Activated B cell treated with CpG ODN at 0.5 μM for 24 hours (primary cell): ENCODE results near the gene ATP5PD. TPM values are rescaled to one million over a fixed set of nuclear protein-coding genes. Genes with fewer than 3 reads are reported as not detected.

Experiments
- ATAC-seq: fragments of 200-7000 bp; cut with Tn5 transposase; one replicate; pipeline ENCODE4 v1.10.0; 2021; ENCODE audit warnings: low read depth, mild to moderate bottlenecking, moderate library complexity
- CTCF ChIA-PET: fragments of 350-600 bp; sonication (Branson Sonifier 250); formaldehyde crosslinking; loops from one replicate; lab custom pipeline; 2021; ENCODE audit warnings: antibody characterized with exemption; lab: Charles Lee
- POLR2A ChIA-PET: fragments of 350-600 bp; sonication (Branson Sonifier 250); formaldehyde crosslinking; loops from one replicate; lab custom pipeline; 2021; ENCODE audit warnings: antibody characterized with exemption; lab: Charles Lee
- DNase-seq: peaks from one replicate; pipeline ENCODE4 v3.0.0; 2022
- H3K27ac Mint-ChIP-seq: one replicate; pipeline ENCODE4 v1.8.0; 2020; ENCODE audit warnings: mixed read lengths
- H3K27me3 Mint-ChIP-seq: one replicate; pipeline ENCODE4 v1.8.0; 2021; ENCODE audit warnings: mixed read lengths
- H3K36me3 Mint-ChIP-seq: one replicate; pipeline ENCODE4 v1.8.0; 2021; ENCODE audit warnings: low read depth, mixed read lengths
- H3K4me1 Mint-ChIP-seq: one replicate; pipeline ENCODE4 v1.8.0; 2021; ENCODE audit warnings: mixed read lengths
- H3K4me3 Mint-ChIP-seq: one replicate; pipeline ENCODE4 v1.8.0; 2020; ENCODE audit warnings: mild to moderate bottlenecking, mixed read lengths
- H3K9me3 Mint-ChIP-seq: one replicate; pipeline ENCODE4 v1.8.0; 2020; ENCODE audit warnings: mixed read lengths
- intact Hi-C: fragments of 100-400 bp; cut with micrococcal nuclease; formaldehyde crosslinking; loops from one replicate; pipeline ENCODE4 v1.15.1; 2024
- total RNA-seq: library from RNA; stranded (reverse); gene quantifications from 2 replicates; pipeline ENCODE4 v1.2.3, GENCODE V29; 2022
- TF ChIP-seq, protein P1 (sequence below): fragments of 200-600 bp; IDR thresholded peaks from one replicate; pipeline ENCODE4 v1.8.0; 2022; ENCODE audit warnings: antibody characterized with exemption, mild to moderate bottlenecking

Gene ATP5PD
- total RNA-seq, 1 donor from 2014 or later = 158 TPM

DNA sequence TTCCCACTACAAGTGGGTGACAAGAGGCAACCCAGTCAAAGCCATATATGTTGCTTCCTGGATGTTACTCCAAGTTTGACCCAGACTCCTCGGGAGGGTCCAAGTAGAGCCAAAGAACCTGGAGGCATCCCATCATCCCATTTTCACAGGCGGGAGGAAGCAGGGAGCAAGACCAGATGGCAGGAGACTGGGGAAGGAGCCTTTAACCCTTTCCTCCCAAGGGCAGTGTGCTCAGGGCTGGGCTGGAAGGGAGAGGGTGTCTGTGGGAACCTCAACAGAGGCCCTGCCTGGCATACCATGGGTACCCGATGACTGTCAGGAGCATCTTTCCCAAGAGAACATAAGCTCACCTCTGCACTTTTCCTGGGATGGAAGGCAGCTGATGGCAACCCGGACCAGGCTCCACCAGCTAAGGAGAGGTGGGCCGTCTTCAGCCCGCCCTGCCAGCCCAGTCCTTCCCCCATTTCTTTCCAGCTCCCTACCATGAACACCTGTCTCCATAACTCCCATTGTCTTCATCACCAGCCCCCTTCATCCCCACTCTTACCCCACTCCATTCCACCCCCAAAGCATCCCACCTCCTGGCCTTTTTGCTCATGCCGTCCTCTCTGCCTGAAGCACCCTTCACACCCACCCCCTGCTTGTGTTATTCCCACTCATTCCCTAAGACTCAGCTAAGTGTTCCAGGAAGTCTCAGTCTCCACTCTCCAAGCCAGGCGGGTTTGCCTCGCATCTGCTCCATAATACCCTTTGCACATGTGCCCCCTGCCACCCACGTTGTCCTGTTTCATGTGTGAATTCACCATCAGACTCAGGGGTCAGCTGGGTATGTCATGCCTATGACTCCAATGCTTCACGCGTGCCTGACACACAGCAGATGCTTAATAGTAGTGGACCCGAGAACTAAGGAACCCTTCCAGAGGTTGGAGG lies 35.1 kb upstream of the ATP5PD start:
- DNase-seq = no peak
- H3K27me3 Mint-ChIP-seq = peaks cover 4% of the 10 kb centered on the region
- TF ChIP-seq, protein P1, sequence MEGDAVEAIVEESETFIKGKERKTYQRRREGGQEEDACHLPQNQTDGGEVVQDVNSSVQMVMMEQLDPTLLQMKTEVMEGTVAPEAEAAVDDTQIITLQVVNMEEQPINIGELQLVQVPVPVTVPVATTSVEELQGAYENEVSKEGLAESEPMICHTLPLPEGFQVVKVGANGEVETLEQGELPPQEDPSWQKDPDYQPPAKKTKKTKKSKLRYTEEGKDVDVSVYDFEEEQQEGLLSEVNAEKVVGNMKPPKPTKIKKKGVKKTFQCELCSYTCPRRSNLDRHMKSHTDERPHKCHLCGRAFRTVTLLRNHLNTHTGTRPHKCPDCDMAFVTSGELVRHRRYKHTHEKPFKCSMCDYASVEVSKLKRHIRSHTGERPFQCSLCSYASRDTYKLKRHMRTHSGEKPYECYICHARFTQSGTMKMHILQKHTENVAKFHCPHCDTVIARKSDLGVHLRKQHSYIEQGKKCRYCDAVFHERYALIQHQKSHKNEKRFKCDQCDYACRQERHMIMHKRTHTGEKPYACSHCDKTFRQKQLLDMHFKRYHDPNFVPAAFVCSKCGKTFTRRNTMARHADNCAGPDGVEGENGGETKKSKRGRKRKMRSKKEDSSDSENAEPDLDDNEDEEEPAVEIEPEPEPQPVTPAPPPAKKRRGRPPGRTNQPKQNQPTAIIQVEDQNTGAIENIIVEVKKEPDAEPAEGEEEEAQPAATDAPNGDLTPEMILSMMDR = no peak
- H3K36me3 Mint-ChIP-seq = no peaks in the 10 kb centered on the region
- ChIA-PET POLR2A (interaction anchor here (0.5 kb wide), 1 partner anchor 30 kb away, joined by 3 read pairs; no protein-coding TSS in a partner anchor), CTCF (no interaction called here)
- no peak overlapping the region for H3K27ac Mint-ChIP-seq
- ATAC-seq = no peak
- intact Hi-C loops = no loop called here
- peaks cover 32% of the 10 kb centered on the region for H3K4me1 Mint-ChIP-seq
- H3K9me3 Mint-ChIP-seq = no peaks in the 10 kb centered on the region
- no peak overlapping the region for H3K4me3 Mint-ChIP-seq

DNA sequence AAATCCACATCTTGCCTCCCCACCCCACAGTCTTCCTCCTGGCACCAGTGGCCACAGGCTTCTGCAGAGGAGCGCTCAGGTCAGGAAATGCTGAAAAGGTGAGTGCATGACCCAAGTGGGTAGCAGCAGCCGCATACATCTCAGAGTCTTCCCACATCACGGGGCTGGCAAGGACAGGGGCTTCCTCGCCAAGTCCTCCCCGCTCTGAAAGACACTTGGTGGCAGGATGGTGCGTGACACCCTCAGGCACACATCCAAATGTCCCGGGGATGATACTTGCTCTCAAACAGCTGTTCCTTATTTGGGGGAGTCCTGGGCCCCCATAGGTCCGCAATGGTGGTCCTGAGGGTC lies 32.2 kb upstream of the ATP5PD start:
- CTCF ChIA-PET = interaction anchor here (2.2 to 2.9 kb wide), 2 partner anchors 35 to 52 kb away, joined by 9 to 16 read pairs; partner anchors contain the start of gene NT5C
- H3K27me3 Mint-ChIP-seq = peaks cover 4% of the 10 kb centered on the region
- H3K9me3 Mint-ChIP-seq = no peaks in the 10 kb centered on the region
- intact Hi-C loops = loop anchor here (2.0 kb wide), 2 partner anchors 32 to 44 kb away; partner anchors contain the start of genes ATP5PD and KCTD2
- peaks cover 29% of the 10 kb centered on the region for H3K4me1 Mint-ChIP-seq
- no peaks in the 10 kb centered on the region for H3K36me3 Mint-ChIP-seq
- peak overlapping the region; percentile 19 for H3K4me3 Mint-ChIP-seq
- ATAC-seq (no peak), DNase-seq (no peak)
- H3K27ac Mint-ChIP-seq = peak overlapping the region; percentile 27
- POLR2A ChIA-PET = interaction anchor here (1.0 to 1.9 kb wide), 9 partner anchors 9 to 446 kb away, joined by 3 to 12 read pairs (median 4); partner anchors contain the start of genes ARMC7, LLGL2 and SLC16A5
- TF ChIP-seq, protein P1 = no peak

DNA sequence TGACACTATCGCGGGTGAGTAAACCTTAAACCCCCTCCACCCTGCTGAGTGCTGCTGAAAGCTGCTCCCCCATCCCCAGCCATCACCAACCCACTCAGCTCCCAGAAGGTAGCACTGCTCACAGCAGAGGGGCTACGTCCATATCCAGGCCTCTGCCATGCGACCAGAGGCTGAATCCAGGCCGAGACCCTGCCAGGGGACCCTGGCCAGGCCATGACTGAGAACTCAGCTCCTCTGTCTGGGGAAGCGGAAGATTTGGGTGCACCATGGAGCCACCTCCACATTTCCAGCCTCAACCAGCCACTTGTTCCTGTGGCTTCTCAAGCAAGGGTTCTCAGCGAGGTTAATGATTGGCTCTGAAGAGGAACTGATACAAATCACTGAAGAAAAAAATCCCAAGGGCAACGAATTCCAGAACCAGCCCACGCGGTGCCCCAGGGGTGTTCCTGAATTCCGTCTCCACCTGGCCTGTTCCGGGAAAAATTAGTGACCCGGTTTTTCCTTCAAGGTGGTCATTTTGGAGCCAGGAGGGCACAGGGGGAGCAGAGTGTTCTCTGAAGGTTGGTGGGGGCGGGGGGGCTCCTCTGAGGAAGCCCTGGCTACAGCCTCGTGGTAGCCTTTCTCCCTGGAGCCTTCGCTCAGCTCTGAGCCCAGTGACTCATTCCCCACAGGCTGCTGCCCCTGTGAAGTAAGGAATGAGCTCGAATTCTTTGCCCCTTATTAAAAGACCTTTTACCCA lies 31.7 kb upstream of the ATP5PD start:
- H3K27me3 Mint-ChIP-seq = peaks cover 4% of the 10 kb centered on the region
- TF ChIP-seq, protein P1 = no peak
- peak overlapping the region; percentile 83 for H3K4me3 Mint-ChIP-seq
- peak overlapping the region; percentile 72 for H3K27ac Mint-ChIP-seq
- no peaks in the 10 kb centered on the region for H3K9me3 Mint-ChIP-seq
- ATAC-seq = peak; percentile 60
- H3K4me1 Mint-ChIP-seq = peaks cover 29% of the 10 kb centered on the region
- DNase-seq = peak; percentile 33
- CTCF ChIA-PET = interaction anchor here (0.6 to 2.9 kb wide), 6 partner anchors 27 to 117 kb away, joined by 3 to 16 read pairs (median 3); partner anchors contain the start of genes ARMC7 and NT5C
- POLR2A ChIA-PET = interaction anchor here (0.5 to 1.9 kb wide), 16 partner anchors 9 to 447 kb away, joined by 3 to 12 read pairs (median 4); partner anchors contain the start of genes ARMC7, LLGL2 and SLC16A5
- intact Hi-C loops = loop anchor here (2.0 kb wide), 2 partner anchors 32 to 44 kb away; partner anchors contain the start of genes ATP5PD and KCTD2
- H3K36me3 Mint-ChIP-seq = no peaks in the 10 kb centered on the region

DNA sequence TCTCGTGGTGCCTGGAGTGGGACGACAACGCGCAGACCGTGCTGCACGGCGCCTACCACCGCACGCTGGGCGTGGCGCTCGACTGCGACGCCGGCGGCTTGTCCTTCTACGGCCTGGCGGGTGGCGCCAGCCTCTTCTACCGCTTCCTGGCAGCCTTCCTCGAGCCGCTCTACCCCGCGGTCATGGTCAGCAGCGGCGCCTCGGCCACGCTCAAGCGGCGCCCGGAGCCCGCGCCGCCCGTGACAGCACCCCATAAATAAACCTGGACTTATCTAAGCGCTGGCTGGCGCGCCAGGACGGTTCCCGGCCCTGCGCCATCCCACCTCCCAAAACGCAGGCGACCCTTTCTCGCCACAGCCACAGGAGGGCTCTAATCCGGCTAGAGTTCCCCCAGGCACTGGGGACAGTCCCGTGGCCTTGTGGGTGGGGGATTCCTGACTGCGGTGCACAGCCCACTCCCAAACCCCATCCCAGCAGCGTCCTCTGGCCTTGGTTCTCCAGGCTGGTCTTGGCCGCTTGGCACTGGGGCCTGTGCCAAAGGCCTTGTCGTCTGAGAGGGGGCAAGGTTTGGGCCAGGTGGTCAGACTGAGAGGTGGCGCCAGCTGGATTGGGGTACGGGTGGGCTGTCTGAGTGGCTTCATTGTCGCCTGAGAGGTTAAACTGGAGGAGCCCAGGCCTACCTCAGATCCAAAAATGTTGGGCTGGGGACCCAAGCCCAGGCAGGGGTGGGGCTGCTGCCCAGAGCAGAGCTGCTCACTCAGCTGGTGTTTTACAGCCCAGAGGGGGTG lies 30.9 kb upstream of the ATP5PD start:
- intact Hi-C loops = loop anchor here (1.0 to 2.0 kb wide), 4 partner anchors 10 to 43 kb away; partner anchors contain the start of genes ARMC7, ATP5PD, KCTD2 and SLC16A5
- Mint-ChIP-seq H3K4me3 (peak overlapping the region; percentile 83), H3K4me1 (peaks cover 29% of the 10 kb centered on the region), H3K27me3 (peaks cover 3% of the 10 kb centered on the region), H3K9me3 (no peaks in the 10 kb centered on the region), H3K27ac (peak overlapping the region; percentile 72), H3K36me3 (no peaks in the 10 kb centered on the region)
- ChIA-PET CTCF (interaction anchor here (0.6 to 2.9 kb wide), 7 partner anchors 26 to 124 kb away, joined by 3 to 16 read pairs (median 3); partner anchors contain the start of genes ARMC7 and NT5C), POLR2A (interaction anchor here (0.5 to 1.9 kb wide), 15 partner anchors 8 to 448 kb away, joined by 3 to 15 read pairs (median 5); partner anchors contain the start of genes ARMC7, LLGL2 and SLC16A5)
- ATAC-seq (peak; percentile 77), DNase-seq (peak; percentile 53)
- TF ChIP-seq, protein P1 = no peak
